GM18507 (cell line): Measurements from ENCODE around the gene TMEM198.
A peak's percentile ranks its signal among the peaks of the same experiment; 100 is the strongest.

ENCODE experiments used
- DNase-seq: peaks from one replicate; pipeline ENCODE4 v3.0.0; 2011; ENCODE audit warnings: low read depth; ENCODE audit not compliant: insufficient read length; ENCODE audit errors: extremely low spot score
- FAIRE-seq: peaks from 2 replicates; lab custom pipeline; 2011; peaks lifted over from hg19 to GRCh38; lab: Jason Lieb, UNC

TMEM198 gene

DNA sequence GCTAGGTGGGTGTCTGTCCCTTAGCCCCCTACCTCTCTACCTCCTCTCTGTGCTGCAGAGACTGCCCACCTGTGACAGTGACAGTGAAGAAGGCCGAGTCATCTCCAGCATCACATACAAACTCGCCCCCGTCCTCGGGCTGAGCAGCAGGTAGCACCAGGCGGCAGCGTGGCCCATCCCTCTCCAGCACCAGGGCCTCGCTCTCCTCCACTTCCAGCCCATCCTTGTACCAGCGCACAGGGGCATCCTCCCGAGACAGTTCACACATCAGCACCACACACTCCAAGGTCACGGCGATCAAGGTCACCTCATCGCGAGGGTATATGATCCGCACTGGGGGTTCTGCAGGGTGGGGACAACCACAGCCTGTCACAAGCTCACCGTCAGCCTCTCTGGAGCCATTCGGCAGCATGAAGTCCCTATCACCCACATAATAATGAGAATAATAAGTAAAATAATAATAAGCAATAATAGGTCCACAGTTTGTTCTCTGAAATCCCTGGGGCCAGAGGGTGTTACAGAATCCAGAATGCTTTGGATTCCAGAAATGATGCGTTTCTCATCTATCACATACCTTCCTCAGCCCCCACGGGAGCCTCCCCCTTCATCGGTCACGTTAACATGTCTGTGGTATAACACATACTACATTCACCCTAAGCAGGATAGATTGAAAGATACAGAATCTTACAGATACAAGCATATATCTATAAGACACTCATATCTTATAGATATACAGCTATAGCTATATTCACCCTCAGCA lies 15.5 kb downstream of the TMEM198 start:
- FAIRE-seq, result no peak

DNA sequence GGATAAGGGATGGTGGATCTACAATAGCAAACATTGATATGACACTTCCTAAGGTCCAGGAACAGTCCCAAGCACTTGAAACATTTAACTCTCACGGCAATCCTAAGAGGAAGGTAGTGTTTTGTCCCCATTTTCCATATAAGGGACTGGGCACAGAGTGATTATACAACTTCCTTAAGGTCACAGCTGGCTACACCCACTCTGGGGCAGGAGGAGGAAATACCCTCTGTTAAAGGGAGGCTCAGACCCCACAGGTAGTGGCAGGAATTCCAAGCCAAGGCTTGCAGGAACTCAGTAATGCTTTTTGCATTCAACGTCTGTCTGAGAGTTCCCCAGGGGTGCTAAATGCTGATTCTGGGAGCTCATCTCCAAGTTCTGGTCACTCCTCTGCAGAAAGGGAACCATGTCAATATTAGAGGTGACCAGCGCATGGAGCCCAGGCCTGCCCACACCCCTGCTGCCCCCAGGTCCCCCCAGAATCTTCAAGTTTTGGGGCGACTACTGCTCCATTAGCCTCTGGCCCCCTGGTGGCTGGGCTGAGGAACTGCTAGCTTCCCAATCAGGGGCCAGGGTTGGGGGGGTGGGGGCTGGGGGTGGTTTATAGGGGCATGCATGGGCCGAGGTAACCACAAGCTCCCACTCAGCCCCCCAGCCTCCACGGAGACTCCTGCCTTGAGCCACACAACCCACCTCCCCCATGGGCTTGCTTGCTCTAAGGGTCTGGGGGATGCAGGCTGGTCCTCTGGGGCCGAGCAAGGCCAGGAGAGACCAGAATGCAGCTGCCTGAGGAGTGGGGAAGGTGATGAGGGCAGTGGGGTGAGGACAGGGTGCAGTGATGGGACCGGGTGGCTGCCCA lies 16.4 kb downstream of the TMEM198 start:
- DNase-seq (peak; percentile 44), FAIRE-seq (no peak)

More for the DNA sequence above, 15.5 kb downstream of the TMEM198 start:
- DNase-seq, result no peak

DNA sequence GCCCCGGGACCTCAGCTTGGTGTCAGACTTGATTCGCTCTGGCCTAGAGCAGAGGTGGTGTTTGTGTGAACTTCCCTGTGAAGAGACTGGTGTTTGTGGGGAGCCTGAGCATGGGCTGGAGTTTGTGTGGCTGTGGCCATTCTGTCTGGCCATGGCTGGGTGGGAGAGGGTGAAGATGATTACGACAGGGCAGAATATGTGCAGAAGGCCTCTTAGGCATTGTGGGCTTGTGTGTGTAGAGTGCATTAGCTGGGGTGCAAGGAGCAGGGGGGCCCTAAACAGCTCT lies 17.0 kb downstream of the TMEM198 start:
- DNase-seq (no peak), FAIRE-seq (no peak)

DNA sequence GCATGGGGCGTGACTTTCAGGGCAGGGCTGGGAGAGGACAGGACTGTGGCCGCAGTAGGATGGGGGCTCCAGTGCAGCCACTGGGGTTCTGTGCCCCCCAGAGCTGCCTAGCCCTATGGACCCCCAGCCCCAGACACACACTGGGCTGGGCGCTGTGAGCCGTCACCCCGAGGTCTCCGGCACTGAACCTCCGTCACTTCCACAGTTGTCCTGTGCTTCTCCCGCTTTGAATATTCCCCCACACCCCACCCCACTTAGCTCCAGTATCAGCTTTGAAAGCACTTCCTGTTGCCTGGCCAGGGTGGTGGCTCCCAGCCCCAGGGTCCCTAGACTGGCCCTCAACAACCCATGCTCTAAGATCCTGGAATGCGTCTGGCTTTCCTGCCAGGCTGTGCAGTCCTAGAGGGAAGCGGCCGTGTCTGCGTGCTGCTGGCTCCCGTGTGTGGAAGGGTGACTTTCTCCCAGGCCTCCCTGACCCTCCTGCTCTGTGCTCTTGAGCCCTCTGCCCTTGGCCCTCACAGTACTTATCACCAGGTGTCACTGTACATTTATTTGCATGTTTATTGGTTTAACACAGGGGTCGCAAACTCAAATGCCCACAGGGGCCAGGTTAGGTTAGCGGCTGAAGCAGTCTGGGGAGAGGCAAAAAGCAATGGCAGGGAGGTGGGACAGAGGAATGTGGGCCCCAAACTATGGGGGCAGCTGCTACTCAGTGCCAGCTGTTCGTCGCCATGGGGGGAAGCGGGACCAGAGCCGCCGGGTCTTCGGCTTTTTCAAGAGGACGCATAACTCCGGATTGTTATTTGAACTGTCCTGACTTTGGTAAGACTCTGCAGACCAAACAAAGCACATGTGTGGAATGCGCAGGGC lies 17.6 kb downstream of the TMEM198 start:
- FAIRE-seq, result no peak
- no peak for DNase-seq

DNA sequence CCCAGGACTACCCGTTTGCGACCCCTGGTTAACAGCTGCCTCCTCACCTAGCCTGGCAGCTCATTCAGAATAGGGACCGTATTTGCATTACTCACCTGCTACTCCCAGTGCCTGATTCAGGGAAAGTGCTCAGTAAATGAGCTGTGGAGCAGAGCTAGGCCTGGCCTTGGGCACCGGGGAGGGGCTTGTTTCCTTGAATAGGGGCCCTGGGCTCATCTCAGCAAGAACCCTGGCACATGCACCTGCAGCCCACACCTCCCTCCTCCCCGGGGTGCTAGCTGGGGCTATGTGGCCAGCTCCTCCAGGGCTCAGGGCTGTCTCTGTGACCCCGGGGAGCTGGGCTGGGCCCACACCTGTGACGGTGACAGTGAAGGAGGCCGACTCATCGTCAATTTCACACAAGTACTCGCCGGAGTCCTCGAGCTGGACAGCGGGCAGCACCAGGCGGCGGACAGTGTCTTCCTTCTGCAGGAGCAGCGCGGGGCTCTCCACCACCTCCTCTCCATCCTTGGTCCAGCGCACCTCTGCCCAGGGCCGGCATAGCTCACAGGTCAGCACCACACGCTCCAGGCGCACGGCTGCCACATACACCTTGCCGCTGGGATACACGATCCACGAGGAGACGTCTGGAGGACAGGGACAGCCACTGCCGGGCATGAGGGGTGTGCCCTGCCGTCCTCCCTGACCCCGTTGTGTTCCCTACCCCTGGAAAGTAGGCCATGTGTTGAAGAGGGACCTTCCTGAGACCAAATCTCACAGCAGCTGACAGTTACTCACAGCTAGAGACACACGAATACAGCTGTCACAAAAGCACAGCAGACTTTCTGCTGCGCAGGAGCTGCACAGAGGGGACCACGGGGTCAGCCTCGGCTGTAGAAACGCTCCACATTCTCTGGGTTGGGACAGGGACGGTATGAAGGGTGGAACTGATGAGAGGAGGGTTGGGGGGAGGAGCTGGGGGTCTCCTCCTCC lies 18.5 kb downstream of the TMEM198 start:
- DNase-seq (no peak), FAIRE-seq (no peak)

DNA sequence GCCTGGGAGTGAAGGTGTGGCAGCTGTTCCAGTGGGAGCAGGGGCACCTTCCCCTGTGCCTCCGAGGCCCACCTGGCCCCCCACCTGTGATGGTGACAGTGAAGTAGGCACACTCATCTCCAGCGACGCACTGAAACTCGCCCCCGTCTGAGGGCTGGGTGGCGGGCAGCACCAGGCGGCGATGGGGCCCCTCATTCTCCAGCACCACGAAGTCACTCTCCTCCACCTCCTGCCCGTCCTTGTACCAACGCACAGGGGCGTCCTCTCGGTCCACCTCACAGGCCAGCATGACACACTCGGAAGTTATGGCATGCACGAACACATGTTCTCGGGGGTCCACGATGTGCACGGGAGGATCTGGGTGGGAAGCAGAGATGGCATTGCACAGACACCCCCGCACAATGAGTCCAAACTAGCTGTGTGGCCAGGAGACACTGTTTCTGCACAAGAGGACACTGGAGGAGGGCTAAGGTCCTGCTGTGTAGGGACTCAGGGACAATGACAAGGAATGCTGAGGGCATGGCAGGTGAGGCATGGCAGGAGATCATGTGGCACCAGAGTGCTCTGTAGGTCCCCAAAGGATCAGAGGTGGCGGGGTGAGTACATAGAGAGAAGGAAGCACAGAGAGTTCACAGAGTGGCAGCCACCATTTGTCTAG lies 19.6 kb downstream of the TMEM198 start:
- FAIRE-seq (no peak), DNase-seq (no peak)

DNA sequence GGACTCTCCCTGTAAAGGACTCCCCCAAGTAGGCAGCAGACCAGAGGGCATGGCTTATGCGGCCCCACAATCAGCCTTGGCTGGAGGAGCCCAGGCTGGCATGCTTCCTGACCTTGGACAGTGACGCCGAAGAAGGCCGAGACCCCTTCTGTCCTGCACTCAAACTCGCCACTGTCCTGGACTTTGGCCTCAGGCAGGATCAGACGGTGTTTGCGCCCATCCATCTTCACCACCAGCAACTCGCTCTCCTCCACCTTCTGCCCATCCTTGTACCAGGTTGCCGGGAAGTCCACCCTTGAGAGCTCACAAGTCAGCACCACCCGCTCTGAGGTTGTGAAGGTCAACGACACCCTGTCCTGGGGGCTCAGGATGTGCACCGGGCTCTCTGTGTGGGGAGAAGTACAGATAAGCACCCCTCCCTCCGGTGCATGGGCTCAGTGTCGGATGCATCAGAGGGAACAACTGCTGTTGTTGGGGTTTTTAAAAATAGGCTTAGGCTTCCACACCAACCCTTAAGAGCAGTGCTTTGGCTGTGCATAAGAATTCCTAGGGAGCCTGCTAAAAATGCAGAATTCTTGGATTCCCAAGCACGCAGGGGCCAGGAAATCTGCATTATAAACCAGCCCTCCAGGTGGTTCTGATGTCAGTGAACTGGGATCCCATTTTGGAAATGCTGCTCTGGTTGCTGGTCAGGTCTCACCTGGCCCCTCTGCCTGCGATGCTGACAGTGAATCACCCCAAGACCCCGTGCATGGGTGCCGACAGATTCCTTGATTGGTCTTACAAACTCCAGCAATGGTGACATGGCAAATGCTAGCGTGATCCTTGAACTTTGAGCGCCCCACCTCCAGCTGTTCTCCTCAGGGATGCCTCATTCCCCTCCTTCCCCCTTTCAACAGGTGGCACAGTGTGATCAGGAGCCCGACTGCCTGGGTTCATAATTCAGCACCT lies 21.6 kb downstream of the TMEM198 start:
- no peak for FAIRE-seq
- DNase-seq, result no peak

DNA sequence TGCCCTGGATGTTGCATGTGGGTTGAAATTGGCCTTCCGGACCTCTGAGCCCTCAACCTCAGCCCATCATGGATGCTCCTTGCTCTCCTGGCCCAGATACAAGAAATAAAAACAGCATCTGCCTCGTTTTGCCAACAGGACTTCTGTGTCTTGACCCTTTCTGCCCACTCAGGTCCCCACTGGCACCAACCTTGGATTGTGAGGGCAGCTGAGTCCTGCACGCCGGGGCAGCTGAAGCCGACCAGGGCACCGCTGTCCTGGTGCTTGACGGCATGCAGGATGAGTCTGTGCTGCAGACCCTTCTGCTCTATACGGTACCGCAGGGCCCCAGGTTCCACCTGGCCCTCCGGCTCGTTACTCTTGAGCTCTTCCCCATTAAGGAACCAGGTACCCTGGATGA lies 22.8 kb downstream of the TMEM198 start:
- DNase-seq (no peak), FAIRE-seq (no peak)

DNA sequence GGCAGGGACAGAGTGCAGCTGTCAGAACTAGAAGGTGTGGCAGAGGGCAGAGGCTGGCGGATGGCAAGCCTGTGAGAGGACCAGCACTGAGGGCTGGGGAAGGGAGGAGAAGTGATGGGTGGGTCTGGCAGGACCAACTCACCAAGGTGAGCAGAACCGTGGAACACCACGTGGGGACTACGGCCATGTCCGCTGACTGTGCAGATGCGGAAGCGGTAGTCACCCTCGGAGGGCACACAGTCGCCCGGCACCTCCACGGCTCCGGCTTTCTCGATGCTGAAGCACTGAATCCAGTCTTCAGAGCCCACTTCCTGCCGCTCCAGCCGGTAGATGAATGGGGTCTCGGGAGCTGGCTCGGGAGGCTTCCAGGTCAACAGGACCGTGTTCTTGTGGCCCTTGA lies 23.3 kb downstream of the TMEM198 start:
- DNase-seq (no peak), FAIRE-seq (no peak)

DNA sequence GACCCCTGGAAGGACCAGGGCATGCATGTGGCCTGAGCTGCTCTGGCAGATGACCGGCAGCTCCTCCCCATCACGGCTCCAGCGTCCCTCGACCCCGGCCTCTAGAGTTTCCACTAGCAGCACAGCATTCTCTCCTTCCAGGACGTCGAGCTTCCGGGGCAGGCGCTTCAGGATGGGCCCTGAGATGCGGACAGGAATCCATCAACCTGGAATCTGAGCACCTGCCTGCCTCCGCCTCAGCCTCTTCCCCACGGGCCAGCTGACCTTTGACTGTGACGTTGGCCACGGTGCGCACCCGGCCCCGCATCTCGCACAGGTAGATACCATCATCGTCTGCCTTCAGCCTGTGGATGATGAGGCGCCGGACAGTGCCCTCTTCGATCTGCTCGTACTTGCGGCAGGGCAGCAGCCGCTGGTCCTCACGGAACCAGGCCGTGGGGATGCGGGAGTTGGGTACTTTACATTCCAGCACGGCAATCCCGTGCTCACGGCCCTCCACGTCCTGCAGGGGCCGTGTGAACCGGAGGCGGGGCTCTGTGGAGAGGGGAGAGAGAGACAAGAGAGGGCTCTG lies 24.0 kb downstream of the TMEM198 start:
- FAIRE-seq, result no peak
- no peak for DNase-seq

DNA sequence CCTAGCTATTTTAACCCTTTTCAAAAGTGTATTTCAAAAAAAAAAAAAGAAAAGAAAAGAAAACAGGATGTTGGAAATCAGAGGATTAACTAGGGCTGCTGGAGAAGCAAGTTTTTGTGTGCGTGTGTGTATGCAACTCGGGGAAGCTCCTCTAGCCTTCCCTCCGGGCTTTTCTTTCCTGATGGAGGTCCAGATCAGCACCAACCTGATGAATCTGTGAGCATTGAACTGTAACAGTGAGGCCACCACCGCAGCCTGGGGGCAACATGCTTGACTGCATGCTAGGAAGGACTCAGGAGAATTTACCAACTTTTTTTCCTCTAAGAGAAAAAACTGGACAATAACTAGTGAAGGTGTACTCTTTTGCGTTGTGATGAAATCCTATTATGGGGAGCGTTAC lies 25.2 kb downstream of the TMEM198 start:
- no peak for DNase-seq
- no peak for FAIRE-seq

DNA sequence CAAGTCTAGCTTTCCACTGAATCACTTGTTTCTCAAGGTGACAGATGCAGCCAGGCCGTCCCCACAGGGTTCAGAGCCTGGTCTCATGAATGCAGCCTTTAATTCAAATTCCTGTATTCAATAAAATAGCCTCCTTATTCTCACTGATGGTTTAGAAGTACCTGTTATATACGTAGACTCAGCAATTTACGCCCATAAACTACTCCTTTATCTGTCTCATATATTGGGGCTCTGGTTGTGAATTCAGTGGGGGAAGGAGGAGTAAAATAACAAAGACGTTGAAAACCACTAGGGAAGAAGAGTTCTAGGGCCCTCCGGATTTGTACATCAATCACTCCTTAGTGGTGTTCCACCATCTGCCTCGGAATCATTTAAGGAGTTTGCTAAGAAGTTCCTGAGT lies 25.8 kb downstream of the TMEM198 start:
- FAIRE-seq, result no peak

DNA sequence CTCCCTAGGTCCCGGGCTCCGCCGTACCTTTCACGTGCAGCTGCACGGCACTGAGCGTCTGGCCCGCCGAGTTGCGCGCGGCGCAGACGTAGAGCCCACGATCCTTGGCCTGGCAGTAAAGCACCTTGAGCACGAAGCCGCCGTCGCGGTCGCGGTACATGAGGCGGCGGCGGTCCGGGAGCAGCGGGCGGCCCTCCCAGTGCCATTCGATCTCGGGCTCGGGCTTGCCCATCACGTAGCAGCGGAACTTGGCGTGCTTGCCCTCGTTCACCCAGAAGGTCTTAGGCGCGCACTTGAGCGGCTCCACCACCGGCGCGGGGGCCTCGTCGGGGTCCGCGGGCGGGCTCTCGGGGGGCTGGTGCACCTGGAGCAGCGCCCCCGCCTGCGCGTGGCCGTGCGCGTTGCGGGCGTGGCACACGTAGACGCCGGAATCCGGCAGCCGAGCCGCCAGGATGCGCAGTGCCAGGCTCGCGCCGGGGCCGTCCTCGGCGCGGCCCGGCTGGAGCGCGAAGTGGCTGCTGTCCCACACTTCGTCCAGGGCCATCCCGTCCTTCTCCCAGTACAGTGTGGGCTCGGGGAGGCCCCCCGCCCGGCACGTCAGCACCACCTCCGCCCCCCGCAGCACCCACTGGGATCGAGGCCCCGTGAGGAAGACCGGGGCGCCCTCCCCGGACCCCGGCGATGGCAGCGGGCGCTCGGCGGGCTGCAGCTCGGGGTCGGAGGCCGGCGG lies 26.5 kb downstream of the TMEM198 start:
- FAIRE-seq, result no peak
- no peak for DNase-seq

More for the DNA sequence above, 25.8 kb downstream of the TMEM198 start:
- DNase-seq, result no peak

DNA sequence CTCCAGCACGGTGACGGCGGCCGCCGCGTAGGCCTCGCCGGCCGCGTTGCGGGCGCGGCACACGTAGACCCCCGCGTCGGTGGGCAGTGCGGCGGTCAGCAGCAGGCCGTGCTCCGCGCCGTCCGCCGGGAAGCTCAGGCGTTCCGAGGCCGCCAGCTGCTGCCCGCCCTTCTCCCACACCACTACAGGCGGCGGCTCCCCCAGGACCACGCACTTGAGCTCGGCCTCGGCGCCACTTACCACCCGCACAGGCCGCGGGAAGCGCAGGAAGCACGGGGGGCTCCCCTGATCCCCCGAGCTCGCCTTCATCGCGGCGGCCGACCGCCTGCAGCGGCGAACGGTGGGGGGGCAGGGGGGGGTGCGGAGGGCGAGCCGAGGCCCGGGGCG lies 27.1 kb downstream of the TMEM198 start:
- DNase-seq (no peak), FAIRE-seq (no peak)

DNA sequence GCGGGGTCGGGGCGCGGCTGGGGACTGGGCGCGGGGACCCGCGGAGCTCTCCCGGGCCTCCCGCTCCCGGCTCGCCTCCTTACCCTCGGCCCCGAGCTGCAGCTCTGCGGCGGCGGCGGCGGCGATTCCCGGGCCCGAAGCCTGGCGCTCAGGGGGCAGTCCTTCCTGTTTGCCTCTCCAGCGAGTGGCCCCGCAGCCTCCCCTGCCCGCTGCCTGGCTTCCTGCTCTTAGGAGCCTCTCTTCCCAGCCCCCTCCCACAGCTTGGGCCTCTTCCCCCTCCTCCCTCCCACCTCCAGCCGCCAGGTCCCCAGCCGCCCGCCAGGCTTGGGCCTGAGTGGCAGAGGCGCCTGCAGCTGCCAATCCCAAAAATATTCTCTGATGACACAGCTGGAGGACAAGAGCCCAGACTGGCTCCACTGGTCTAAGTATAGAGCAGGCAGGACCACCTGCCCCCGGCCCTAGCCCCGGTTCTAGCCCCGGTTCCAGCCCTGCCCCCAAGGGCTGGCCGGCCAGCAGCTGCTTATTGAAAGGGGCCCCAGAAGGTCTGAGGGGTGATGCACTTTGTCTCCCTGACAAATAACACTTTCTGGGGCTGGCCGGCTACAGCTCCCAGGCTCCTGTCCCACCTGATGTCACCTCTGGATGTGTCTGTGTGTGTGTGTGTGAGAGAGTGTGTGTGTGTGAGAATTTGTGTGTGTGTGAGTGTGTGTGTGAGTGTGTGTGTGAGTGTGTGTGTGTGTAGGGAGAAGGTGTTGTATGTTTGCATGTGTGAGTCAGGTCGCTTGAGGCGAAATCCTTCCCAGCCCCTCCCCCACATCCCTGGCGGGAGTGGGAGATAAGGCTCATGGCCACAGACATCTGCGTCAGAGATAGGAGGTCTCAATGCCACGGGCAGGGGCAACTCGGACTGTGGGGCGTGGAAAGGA lies 27.7 kb downstream of the TMEM198 start, which contains the start of gene OBSL1:
OBSL1 (minus strand) TSS at position 229 of the 926 bp plus-strand sequence. CDS start 307 bp downstream, outside the sequence.
- DNase-seq, result no peak

More for the DNA sequence above, 27.7 kb downstream of the TMEM198 start, which contains the start of gene OBSL1:
- no peak for FAIRE-seq
